ENCODE measurements around the gene AFAP1L1. TPM values are rescaled to one million over a fixed set of nuclear protein-coding genes. Genes with fewer than 3 reads are reported as not detected.

The AFAP1L1 gene
- total and polyA plus RNA-seq, 9 of the 15 experiments (the other 6 are each of a cell fraction or from before 2014, with no cell fraction given): 0.01 to 0.12 (median 0.03) TPM; not detected in 4

DNA sequence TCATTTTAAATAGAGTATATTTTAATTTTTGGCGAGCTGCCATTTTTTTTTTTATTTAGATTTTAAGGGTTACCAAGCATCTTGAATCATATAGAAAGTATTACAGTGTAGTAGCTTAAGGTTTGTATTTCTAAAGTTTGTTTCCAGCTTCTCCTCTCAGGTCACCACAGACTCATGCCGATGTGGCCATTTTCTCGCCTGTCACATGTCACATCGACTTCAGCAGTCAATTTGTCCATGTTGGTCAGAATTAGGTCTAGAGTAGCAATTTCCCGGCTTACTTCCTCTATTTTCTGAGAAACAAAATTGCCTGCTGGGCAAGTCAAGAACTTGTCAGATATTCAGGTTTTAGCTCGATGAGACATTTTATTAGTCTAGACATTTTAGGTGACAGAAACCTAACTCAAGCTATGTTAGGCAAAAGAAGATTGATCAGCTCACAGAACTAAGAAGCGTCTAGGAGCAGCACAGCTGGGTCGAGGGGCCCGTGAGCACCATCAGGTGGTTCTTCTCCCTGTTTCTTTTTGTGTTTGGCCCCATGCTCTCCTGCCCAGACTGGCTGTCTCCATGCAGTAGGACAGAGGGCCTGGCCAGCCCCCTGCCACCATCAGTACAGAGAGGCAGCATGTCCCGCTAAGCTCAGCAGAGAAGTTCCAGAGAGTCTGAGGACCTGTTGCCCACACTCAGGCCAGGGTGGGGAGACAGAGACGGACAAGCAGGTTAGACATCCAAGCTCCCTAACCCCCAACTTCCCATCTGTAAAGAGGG lies 48.4 kb upstream of the AFAP1L1 start (continued):
- TF ChIP-seq MED1 (CRISPR knock-in tag; IDR thresholded peaks at IDR 0.05; ENCODE audit: borderline replicate concordance): no peak

DNA sequence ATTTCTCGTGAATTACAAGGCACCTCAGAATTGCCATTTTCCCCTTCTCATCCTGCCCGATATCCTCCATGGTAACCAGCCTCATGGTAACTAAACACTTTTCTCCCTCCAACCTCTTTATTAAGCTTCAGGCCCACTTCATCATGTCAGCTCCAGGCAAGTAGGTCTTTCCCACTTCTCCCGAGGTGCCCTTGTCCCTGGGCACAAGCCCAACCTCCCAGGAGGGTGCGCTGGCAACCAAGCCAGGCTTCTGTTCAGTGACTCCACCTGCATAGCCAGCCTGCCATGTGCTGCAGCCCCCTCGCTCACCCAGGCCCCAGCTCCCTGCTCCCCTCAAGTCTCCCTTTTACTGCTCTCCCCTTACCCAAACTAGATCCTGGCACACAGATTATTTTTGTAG lies 47.4 kb upstream of the AFAP1L1 start:
- POLR2A ChIA-PET: interaction anchor here (0.7 to 2.3 kb wide), 2 partner anchors 11 to 68 kb away, joined by 3 to 11 read pairs; no protein-coding TSS in a partner anchor
- Histone ChIP-seq H3K4me2 (ENCODE audit: insufficient read depth, low read length) (no peak overlapping the region), H3K9me3 (replicated peaks; ENCODE audit: control insufficient read depth, insufficient read depth, low read depth, low read length) (no peaks in the 10 kb centered on the region), H4K20me1 (replicated peaks; ENCODE audit: control insufficient read depth, insufficient read depth, low read length) (no peaks in the 10 kb centered on the region), H3K79me2 (ENCODE audit: control insufficient read depth, insufficient read depth, low read length) (no peaks in the 10 kb centered on the region), H3K9me1 (ENCODE audit: control insufficient read depth, insufficient read depth, low read length) (no peaks in the 10 kb centered on the region), H2AFZ (ENCODE audit: low read depth, low read length) (no peak overlapping the region), H3K36me3 (ENCODE audit: control insufficient read depth, insufficient read depth, low read length) (no peaks in the 10 kb centered on the region), H3K9ac (ENCODE audit: insufficient read depth in 1 of 2, low read depth in 2 of 2, low read length in 2 of 2) (no peak overlapping the region), H3K4me3 (no peak overlapping the region), H3K27me3 (ENCODE audit: control insufficient read depth in 2 of 2, insufficient read depth in 2 of 2, low read length in 2 of 2) (peaks cover 2 to 7% of the 10 kb centered on the region in 2 experiments; a peak in 2 of 5 replicates), H3K4me1 (replicated peaks in 1 of 2; ENCODE audit: control insufficient read depth in 2 of 2, insufficient read depth in 2 of 2, low read length in 2 of 2) (no peaks in the 10 kb centered on the region; a peak in 1 of 5 replicates), H3K27ac (ENCODE audit: extremely low read depth, low read depth, low read length) (no peak overlapping the region)
- 15% methylated on average over 3 of the region's 5 CpGs for WGBS (ENCODE audit: insufficient coverage, low coverage, missing lambda C conversion rate)
- DNase-seq (ENCODE audit: extremely low read depth in 1 of 4, low spot score in 3 of 4): no peak
- no peak for ATAC-seq
- CTCF ChIA-PET (ENCODE audit: low intra/inter-chr PET ratio): no interaction called here
- intact Hi-C loops (cut with micrococcal nuclease): no loop called here
- in situ Hi-C loops (cut with MboI): no loop called here
- no TSS peak for BruUV-seq (replicated peaks)
- TF ChIP-seq HNRNPL (IDR thresholded peaks at IDR 0.05; ENCODE audit: low read depth, low read length) (no peak), WHSC1 (IDR thresholded peaks at IDR 0.05; ENCODE audit: low read length) (no peak), FOXK1 (CRISPR knock-in tag; IDR thresholded peaks at IDR 0.05; ENCODE audit: borderline replicate concordance) (no peak), EHMT2 (IDR thresholded peaks at IDR 0.05) (no peak), CREB1 (IDR thresholded peaks at IDR 0.05) (no peak), CREB1 (CRISPR knock-in tag; IDR thresholded peaks at IDR 0.05) (no peak), SRSF7 (optimal IDR thresholded peaks at IDR 0.05; ENCODE audit: low read depth, low read length) (no peak), ZNF3 (CRISPR knock-in tag; IDR thresholded peaks at IDR 0.05) (no peak), NFE2L1 (tag; IDR thresholded peaks at IDR 0.05; ENCODE audit: borderline replicate concordance, low read depth) (no peak), ZNF347 (CRISPR knock-in tag; IDR thresholded peaks at IDR 0.05; ENCODE audit: low read depth) (no peak), MTA1 (IDR thresholded peaks at IDR 0.05; ENCODE audit: borderline replicate concordance) (no peak), TRIM28 (IDR thresholded peaks at IDR 0.05) (no peak)
- TF ChIP-seq, protein P1, sequence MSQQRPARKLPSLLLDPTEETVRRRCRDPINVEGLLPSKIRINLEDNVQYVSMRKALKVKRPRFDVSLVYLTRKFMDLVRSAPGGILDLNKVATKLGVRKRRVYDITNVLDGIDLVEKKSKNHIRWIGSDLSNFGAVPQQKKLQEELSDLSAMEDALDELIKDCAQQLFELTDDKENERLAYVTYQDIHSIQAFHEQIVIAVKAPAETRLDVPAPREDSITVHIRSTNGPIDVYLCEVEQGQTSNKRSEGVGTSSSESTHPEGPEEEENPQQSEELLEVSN (IDR thresholded peaks at IDR 0.05; ENCODE audit: borderline replicate concordance in 1 of 2, extremely low read depth in 1 of 2, insufficient read depth in 1 of 2, insufficient read length in 1 of 2, low read depth in 1 of 2, low read length in 1 of 2, poor library complexity in 1 of 2, severe bottlenecking in 1 of 2): no peak
- TF ChIP-seq, protein P2, sequence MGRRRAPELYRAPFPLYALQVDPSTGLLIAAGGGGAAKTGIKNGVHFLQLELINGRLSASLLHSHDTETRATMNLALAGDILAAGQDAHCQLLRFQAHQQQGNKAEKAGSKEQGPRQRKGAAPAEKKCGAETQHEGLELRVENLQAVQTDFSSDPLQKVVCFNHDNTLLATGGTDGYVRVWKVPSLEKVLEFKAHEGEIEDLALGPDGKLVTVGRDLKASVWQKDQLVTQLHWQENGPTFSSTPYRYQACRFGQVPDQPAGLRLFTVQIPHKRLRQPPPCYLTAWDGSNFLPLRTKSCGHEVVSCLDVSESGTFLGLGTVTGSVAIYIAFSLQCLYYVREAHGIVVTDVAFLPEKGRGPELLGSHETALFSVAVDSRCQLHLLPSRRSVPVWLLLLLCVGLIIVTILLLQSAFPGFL (CRISPR knock-in tag; IDR thresholded peaks at IDR 0.05): no peak
- TF ChIP-seq, protein P3, sequence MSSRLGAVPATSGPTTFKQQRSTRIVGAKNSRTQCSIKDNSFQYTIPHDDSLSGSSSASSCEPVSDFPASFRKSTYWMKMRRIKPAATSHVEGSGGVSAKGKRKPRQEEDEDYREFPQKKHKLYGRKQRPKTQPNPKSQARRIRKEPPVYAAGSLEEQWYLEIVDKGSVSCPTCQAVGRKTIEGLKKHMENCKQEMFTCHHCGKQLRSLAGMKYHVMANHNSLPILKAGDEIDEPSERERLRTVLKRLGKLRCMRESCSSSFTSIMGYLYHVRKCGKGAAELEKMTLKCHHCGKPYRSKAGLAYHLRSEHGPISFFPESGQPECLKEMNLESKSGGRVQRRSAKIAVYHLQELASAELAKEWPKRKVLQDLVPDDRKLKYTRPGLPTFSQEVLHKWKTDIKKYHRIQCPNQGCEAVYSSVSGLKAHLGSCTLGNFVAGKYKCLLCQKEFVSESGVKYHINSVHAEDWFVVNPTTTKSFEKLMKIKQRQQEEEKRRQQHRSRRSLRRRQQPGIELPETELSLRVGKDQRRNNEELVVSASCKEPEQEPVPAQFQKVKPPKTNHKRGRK (tag; IDR thresholded peaks at IDR 0.05): no peak
- FAIRE-seq: no peak

All from K562 (cell line).